ENCODE results near the gene PI4KA.

DNA sequence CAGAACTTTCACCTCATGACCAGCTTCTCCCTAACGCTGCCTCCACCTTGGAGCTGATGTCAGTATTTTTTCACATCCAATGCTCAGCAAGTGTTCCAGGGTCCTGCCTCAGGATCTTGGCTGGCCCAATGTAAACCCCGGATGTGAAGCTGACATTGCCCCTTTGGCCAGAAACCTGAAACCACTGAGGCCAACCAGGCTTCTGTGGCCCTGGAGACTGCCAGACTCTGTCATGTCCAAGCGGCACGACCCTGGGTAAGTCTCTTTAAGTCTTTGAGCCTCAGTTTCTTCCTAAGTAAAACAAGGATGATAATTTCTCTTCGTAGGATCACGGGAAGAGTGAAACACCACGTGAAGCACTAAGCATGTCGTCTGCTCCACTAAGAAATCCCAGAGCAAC is 61.9 kb downstream of the PI4KA start:
- TF ChIP-seq, protein P1, sequence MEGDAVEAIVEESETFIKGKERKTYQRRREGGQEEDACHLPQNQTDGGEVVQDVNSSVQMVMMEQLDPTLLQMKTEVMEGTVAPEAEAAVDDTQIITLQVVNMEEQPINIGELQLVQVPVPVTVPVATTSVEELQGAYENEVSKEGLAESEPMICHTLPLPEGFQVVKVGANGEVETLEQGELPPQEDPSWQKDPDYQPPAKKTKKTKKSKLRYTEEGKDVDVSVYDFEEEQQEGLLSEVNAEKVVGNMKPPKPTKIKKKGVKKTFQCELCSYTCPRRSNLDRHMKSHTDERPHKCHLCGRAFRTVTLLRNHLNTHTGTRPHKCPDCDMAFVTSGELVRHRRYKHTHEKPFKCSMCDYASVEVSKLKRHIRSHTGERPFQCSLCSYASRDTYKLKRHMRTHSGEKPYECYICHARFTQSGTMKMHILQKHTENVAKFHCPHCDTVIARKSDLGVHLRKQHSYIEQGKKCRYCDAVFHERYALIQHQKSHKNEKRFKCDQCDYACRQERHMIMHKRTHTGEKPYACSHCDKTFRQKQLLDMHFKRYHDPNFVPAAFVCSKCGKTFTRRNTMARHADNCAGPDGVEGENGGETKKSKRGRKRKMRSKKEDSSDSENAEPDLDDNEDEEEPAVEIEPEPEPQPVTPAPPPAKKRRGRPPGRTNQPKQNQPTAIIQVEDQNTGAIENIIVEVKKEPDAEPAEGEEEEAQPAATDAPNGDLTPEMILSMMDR (IDR thresholded peaks at IDR 0.05), result no peak
- no peak for TF ChIP-seq POLR2AphosphoS5 (IDR thresholded peaks at IDR 0.05)
- no peak for TF ChIP-seq POLR2A (IDR thresholded peaks at IDR 0.05)

All from prostate gland (tissue), 2 donors.